CD4-positive, alpha-beta T cell treated with Interleukin-4 for 1 hour (primary cell): ENCODE measurements around the gene GET4.
"Not testable (repeated sequence)": the region's sequence is repeated elsewhere in the genome, so short reads cannot be mapped to it uniquely, and the experiment has no call there.

ENCODE experiments used
- DNase-seq, 2 donors: peaks; one replicate each; pipeline ENCODE4 v3.0.0-alpha.2; 2020 to 2022

GET4 gene

GRCh38 chr7:845731-846130, 30.6 kb upstream of the GET4 start:
- no peak for DNase-seq

GRCh38 chr7:846958-847650, 29.2 kb upstream of the GET4 start:
- DNase-seq = not testable (repeated sequence)

GRCh38 chr7:847728-848127, 28.6 kb upstream of the GET4 start:
- not testable (repeated sequence) for DNase-seq

GRCh38 chr7:849145-849544, 27.2 kb upstream of the GET4 start:
- no peak for DNase-seq

- DNase-seq = no peak
Measured at GRCh38 chr7:849781-850180, 26.6 kb upstream of the GET4 start.

- no peak for DNase-seq
Measured at GRCh38 chr7:851204-851603, 25.1 kb upstream of the GET4 start.

- no peak for DNase-seq
Measured at GRCh38 chr7:853366-854117, 22.8 kb upstream of the GET4 start.

- DNase-seq = no peak
Measured at GRCh38 chr7:854118-854775, 22.1 kb upstream of the GET4 start.

GRCh38 chr7:855686-856369, 20.5 kb upstream of the GET4 start:
- no peak for DNase-seq

GRCh38 chr7:856444-857095, 19.8 kb upstream of the GET4 start:
- DNase-seq = no peak

- DNase-seq = no peak
Measured at GRCh38 chr7:857661-858060, 18.7 kb upstream of the GET4 start.

- no peak for DNase-seq
Measured at GRCh38 chr7:859359-860030, 16.9 kb upstream of the GET4 start.

- DNase-seq = no peak
Measured at GRCh38 chr7:860149-860548, 16.2 kb upstream of the GET4 start.

GRCh38 chr7:861222-861621, 15.1 kb upstream of the GET4 start:
- no peak for DNase-seq

- DNase-seq = no peak
Measured at GRCh38 chr7:862157-862556, 14.2 kb upstream of the GET4 start.

GRCh38 chr7:863106-863505, 13.2 kb upstream of the GET4 start:
- no peak for DNase-seq

GRCh38 chr7:865921-866320, 10.4 kb upstream of the GET4 start:
- DNase-seq = no peak

GRCh38 chr7:867001-867405, 9.4 kb upstream of the GET4 start:
- DNase-seq = no peak

- DNase-seq = no peak
Measured at GRCh38 chr7:867406-868188, 8.8 kb upstream of the GET4 start.

GRCh38 chr7:868189-868486, 8.2 kb upstream of the GET4 start:
- DNase-seq = no peak

GRCh38 chr7:869348-869747, 7.0 kb upstream of the GET4 start:
- DNase-seq = no peak
